WI38 (cell line): Measurements from ENCODE around the gene EMC6.

Experiments
- H3K4me3 ChIP-seq: 2 replicates; pipeline ENCODE4 v1.5.1; 2011; ENCODE audit warnings: low read depth, mild to moderate bottlenecking, control low read depth, low read length
- CTCF ChIP-seq: IDR thresholded peaks from 2 replicates; pipeline ENCODE4 v1.5.1; 2012; ENCODE audit warnings: low read depth, mild to moderate bottlenecking, control low read depth, low read length

Gene EMC6

DNA sequence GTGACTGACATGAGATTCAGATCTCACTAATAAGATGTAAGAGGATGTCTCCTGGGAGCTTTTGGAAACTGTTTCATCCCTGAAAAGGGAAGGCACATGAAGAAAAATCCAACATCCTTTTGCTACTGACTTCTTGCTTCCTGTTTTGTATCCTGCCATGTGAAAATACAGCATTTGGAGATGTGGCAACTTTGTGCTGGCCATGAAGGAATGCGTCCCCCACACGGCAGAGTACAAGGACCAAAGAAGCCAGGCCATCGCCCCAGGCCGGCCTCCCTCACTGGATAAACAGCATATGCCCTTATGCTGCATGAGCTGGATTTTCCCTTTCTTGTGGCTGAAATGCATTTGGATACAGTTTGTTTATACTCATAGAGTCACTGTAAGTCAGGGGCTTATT lies 49.6 kb downstream of the EMC6 start:
- no peak overlapping the region for H3K4me3 ChIP-seq
- TF ChIP-seq CTCF, result no peak

DNA sequence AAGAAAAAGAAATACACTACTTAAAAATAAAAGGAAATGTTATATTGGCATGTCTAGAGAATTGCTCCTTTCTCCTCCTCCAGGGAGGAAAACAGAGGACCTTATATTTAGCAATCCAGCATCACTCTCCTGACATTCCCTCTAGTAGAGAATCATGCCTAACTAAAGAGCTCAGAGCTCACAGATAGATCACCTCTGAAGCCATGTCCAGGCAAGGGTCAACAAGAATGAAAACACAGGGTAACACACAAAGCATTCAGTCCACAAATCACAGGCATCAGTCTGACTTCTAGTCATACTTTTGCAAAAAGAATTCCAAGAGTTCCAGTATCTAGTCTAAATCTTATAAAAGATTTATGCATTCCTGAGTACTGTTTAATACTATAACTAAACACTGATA lies 50.7 kb downstream of the EMC6 start:
- H3K4me3 ChIP-seq, result no peak overlapping the region
- no peak for TF ChIP-seq CTCF
